Measurements from ENCODE around the gene LRRC59. TPM values are rescaled to one million over a fixed set of nuclear protein-coding genes. Genes with fewer than 3 reads are reported as not detected.
A peak's percentile ranks its signal among the peaks of the same experiment; 100 is the strongest.
"Not testable (repeated sequence)": the region's sequence is repeated elsewhere in the genome, so short reads cannot be mapped to it uniquely, and the experiment has no call there.

The LRRC59 gene
- total RNA-seq, 2 donors from 2014 or later, result 87.9 to 98.2 TPM

- not testable (repeated sequence) for H3K36me3 Mint-ChIP-seq (ENCODE audit: low read depth)
- 87 to 93% methylated on average over 3 to 10 of the region's 14 CpGs for WGBS, 2 experiments (ENCODE audit: insufficient coverage in 1 of 2, insufficient read length in 1 of 2)
Observed at GRCh38 chr17:50333291-50334057, 63.8 kb downstream of the LRRC59 start.

GRCh38 chr17:50332196-50332595 lies 65.1 kb downstream of the LRRC59 start:
- Mint-ChIP-seq H3K36me3 (ENCODE audit: low read depth) (no peaks in the 10 kb centered on the region), H3K4me3 (no peak overlapping the region)
- H3K9ac ChIP-seq (ENCODE audit: extremely low read depth, low read length, poor library complexity, severe bottlenecking), result no peak overlapping the region

More at GRCh38 chr17:50333291-50334057, 63.8 kb downstream of the LRRC59 start:
- not testable (repeated sequence) for H3K27me3 Mint-ChIP-seq (ENCODE audit: insufficient read depth); H3K4me3 Mint-ChIP-seq; H3K9me3 Mint-ChIP-seq; H3K4me1 ChIP-seq (ENCODE audit: control insufficient read depth, insufficient read depth, low read length); H3K36me3 ChIP-seq (ENCODE audit: control insufficient read depth, insufficient read depth, low read length); H3K27me3 ChIP-seq (ENCODE audit: control insufficient read depth, insufficient read depth, low read length, poor library complexity, severe bottlenecking); H3K4me3 ChIP-seq (ENCODE audit: low read length); H3K27ac ChIP-seq (ENCODE audit: low read depth, low read length); H3K9ac ChIP-seq (ENCODE audit: extremely low read depth, low read length, poor library complexity, severe bottlenecking)
- DNase-seq, result peak; percentile 75
- H3K9me3 ChIP-seq (ENCODE audit: control insufficient read depth, low read length), result peaks cover 14% of the 10 kb centered on the region
- Mint-ChIP-seq H3K27ac (peak overlapping the region; percentile 44), H3K4me1 (peaks cover 17% of the 10 kb centered on the region)
- peak; percentile 48 for TF ChIP-seq CTCF (conservative IDR thresholded peaks at IDR 0.05)

More at GRCh38 chr17:50332196-50332595, 65.1 kb downstream of the LRRC59 start:
- Mint-ChIP-seq H3K9me3 (no peaks in the 10 kb centered on the region), H3K27ac (no peak overlapping the region), H3K4me1 (peaks cover 17% of the 10 kb centered on the region), H3K27me3 (ENCODE audit: insufficient read depth) (no peaks in the 10 kb centered on the region)
- Histone ChIP-seq H3K4me1 (ENCODE audit: control insufficient read depth, insufficient read depth, low read length) (peaks cover 5% of the 10 kb centered on the region), H3K9me3 (ENCODE audit: control insufficient read depth, low read length) (peaks cover 1% of the 10 kb centered on the region), H3K36me3 (ENCODE audit: control insufficient read depth, insufficient read depth, low read length) (no peaks in the 10 kb centered on the region), H3K27ac (ENCODE audit: low read depth, low read length) (no peak overlapping the region), H3K4me3 (ENCODE audit: low read length) (no peak overlapping the region), H3K27me3 (ENCODE audit: control insufficient read depth, insufficient read depth, low read length, poor library complexity, severe bottlenecking) (no peaks in the 10 kb centered on the region)
- no peak for DNase-seq
- TF ChIP-seq CTCF (conservative IDR thresholded peaks at IDR 0.05), result no peak
- 87 to 91% methylated on average over 6 of the region's 6 CpGs for WGBS, 2 experiments (ENCODE audit: insufficient coverage in 1 of 2, insufficient read length in 1 of 2)

Other genes with a start within 250 kb of the LRRC59 start
- gene PPP1R9B, start 246.8 kb downstream of the LRRC59 start, total RNA-seq, result 10 to 100 TPM; 24.1 to 34.6 TPM
- 1 to 10 TPM in 1 of 2 donors, under 1 TPM in 1; 0.51 to 2.6 TPM for gene SGCA, start 231.5 kb downstream of the LRRC59 start, total RNA-seq
- gene COL1A1, start 195.9 kb downstream of the LRRC59 start, total RNA-seq, result 10 to 100 TPM; 62.2 to 85.6 TPM
- gene TMEM92, start 123.1 kb downstream of the LRRC59 start, total RNA-seq, result 10 to 100 TPM; 34.3 to 35.8 TPM
- 10 to 100 TPM; 54.1 to 65.9 TPM for gene XYLT2, start 51.4 kb downstream of the LRRC59 start, total RNA-seq
- gene MRPL27, start 24.3 kb downstream of the LRRC59 start, total RNA-seq, result 10 to 100 TPM; 70.9 to 76.7 TPM
- 10 to 100 TPM; 14.1 to 26.8 TPM for gene EME1, start 24.3 kb downstream of the LRRC59 start, total RNA-seq
- 10 to 100 TPM; 61.7 to 76.5 TPM for gene ACSF2, start 28.7 kb upstream of the LRRC59 start, total RNA-seq
- under 1 TPM in 1 of 2 donors, not detected in 1; 0.15 TPM for gene CHAD, start 71.4 kb upstream of the LRRC59 start, total RNA-seq
- gene RSAD1, start 81.3 kb upstream of the LRRC59 start, total RNA-seq, result 10 to 100 TPM; 26.6 to 35.8 TPM
- gene MYCBPAP, start 110.9 kb upstream of the LRRC59 start, total RNA-seq, result 1 to 10 TPM; 3.5 to 7.1 TPM
- gene EPN3, start 135.2 kb upstream of the LRRC59 start, total RNA-seq, result under 1 TPM in 1 of 2 donors, not detected in 1; 0.66 TPM
- 10 to 100 TPM; 40.4 to 40.5 TPM for gene SPATA20, start 149.7 kb upstream of the LRRC59 start, total RNA-seq
- 1 to 10 TPM in 1 of 2 donors, under 1 TPM in 1; 0.84 to 1.1 TPM for gene CACNA1G, start 163.2 kb upstream of the LRRC59 start, total RNA-seq
- gene ABCC3, start 237.4 kb upstream of the LRRC59 start, total RNA-seq, result under 1 TPM; 0.22 to 0.91 TPM